COR-L47 (cell line): ENCODE results near the gene ZNF618.

Experiments used
- DNase-seq: peaks from one replicate; lab custom pipeline; 2025; lab: John Stamatoyannopoulos, UW

Gene ZNF618

DNA sequence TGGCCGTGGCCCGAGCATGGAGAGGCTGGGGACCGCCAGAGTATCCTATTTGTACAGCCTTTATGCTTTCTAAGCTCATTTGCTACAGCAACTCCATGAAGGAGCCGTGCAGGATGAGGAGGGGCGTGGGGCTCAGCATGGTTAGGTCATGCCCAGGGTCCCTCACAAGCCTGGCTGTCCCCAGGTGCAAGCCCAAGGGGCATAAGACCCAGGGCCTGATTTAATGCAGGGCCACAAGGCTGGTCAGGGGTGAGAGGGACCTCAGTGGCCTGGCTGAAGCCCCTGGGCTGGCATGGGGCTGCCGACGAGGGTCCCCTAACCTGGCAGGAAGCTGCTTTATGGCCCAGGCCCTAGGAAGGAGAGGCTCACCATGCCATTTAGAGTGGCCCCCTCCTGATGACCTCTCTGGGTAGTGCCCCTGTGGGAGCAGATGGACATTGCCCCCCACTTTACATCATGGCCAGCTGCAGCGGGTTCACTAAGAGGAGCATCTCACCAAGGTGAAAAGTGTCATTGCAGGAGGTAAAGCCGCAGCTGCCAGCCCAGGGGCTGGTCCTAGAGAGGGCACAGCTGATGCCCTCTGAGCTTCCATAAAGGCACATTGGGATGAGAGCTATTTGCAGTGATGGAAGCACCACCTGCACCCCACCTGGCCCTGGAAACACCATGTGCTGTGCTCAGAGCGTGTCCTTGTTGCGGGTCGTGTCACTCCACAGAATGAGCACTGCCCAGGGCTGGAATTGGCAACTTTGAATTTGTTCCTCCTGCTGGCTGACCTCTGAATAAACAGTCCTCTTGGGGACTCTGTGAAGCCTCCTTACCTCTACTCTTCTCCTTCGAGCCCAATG lies 58.9 kb downstream of the ZNF618 start:
- DNase-seq = no peak

- DNase-seq = no peak
These were observed 59.7 kb downstream of the ZNF618 start for GRCh38 chr9:113935677-113936380.

DNA sequence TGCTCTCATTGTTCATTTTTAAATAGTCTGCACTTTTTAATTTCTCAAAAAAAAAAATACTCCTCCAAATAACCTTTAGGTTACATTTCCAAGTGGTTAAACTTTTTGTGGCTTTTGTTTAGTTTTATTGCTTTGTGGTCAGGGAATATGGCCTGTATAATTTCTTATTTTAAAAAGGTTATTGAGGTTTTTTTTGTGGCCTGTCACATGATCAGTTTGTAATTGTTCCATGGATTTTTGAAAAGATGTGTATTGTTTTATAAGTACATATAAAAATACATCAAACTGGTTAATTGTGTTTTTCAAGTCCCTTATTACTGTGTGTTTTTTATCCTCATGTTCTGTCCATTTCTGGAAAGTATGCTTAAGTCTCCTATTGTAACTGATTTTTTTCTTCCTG lies 64.0 kb downstream of the ZNF618 start:
- no peak for DNase-seq

DNA sequence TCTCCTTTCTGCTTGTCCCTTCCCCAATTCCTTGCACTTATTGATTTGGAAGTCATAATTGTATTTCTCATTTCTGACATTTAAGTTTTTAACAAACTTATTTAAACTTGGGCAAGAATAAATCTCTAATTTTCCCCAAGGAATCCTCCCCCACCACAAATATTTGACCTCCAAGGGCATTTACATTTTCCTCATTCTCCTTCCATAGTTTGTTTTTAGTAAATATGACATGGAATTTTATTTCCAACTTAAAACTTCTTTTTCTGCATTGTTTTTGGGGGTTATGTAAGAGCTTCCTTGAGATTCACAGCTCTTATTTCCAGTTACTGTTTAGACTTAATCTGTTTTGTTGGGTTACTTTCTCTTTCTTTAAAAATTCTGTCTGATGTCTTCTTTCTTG lies 64.9 kb downstream of the ZNF618 start:
- no peak for DNase-seq

DNA sequence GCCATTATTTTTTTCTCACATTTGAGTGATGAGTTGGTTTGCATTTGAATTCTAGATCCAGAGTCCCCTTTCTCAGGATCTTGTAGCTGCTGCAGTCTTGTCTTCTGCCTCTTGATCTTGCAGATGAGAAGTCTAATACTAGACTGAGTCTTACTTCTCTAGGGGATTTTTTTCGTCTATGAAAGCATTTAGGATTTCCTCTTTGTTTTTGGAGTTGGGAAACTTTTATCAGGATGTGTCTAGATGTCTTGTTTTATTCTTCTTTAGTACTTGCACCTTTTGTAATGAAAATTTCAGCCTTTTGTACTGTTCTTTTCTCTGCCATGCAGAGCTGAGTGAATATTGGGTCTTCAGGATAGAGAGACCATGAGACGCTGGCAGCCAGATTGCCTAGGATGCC lies 65.4 kb downstream of the ZNF618 start:
- no peak for DNase-seq

- no peak for DNase-seq
These were observed 67.3 kb downstream of the ZNF618 start for GRCh38 chr9:113943112-113944009.

DNA sequence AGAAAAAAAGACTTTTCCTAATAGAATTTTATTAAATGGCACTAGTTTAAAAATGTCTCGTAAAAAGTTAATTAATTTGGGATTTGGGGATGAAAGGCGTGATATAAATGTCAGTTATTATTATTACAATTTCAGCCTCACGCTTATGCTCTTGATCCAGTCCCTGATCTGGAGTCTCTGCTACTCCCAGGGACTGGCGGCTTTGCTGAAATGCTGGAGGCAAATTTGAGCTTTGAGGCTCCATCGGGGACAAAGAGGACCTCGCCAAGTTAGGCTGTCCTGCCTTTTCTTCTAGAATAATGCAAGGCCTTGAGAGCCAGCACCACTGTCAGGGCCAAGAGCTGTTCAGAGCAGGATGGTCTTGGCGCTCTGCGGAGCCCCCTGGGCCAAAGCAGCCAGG lies 69.7 kb downstream of the ZNF618 start:
- no peak for DNase-seq

DNA sequence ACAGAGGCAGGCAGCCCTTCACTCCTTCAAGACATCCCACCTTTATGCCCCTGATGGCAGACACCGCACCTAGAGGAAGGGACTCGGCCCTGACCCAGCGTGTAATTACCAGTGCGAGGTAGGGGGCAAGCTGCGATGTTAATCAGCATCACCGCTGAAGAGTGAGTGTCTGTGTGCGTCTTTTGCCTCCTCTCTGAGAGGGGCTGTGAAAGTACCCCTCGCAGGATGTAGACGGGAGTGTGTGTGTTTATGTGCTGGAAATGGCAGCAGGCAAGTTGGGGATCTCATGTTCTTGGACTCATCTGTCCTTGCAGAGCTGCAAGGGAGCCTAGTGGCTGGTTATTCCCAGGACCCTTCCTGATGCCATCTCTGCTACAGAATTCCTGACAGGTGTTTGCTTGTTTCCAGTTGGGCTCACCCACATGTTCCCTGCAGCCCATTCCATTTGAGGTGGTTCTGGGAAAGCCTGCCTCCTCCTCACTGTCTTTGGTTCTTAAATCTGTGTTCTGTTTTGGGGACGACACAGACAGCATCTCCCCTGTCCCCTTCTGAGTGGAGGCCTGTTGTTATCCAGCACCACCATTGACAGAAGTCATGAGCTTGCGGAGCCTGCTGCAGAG lies 70.5 kb downstream of the ZNF618 start:
- no peak for DNase-seq

- DNase-seq = no peak
These were observed 71.8 kb downstream of the ZNF618 start for GRCh38 chr9:113947941-113948340.

- DNase-seq = no peak
These were observed 72.9 kb downstream of the ZNF618 start for GRCh38 chr9:113948891-113949570.

DNA sequence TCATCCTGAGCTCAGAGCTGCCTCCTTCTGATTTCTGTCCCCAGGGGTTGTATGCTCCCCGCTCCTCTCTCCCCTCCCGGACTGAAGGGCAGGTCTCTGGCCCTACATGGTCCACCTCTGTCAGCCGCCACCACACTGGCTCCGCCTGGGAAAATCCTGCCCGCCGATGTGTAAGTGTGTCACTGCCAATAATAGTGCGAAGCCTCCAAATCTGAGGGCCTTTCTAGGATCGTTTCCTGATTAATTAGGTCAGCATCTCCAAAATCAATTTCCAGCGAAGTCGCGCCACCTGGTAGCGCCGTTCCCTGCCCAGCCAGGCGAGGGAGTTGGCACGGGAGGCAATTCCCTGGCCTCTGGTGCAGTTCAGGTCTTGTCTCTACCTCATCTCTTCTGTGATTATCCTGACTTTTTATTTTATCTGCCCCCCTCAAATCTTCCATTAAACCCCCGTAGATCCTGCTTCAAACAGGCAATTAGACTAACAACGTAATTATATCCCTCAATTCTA lies 73.5 kb downstream of the ZNF618 start:
- no peak for DNase-seq

DNA sequence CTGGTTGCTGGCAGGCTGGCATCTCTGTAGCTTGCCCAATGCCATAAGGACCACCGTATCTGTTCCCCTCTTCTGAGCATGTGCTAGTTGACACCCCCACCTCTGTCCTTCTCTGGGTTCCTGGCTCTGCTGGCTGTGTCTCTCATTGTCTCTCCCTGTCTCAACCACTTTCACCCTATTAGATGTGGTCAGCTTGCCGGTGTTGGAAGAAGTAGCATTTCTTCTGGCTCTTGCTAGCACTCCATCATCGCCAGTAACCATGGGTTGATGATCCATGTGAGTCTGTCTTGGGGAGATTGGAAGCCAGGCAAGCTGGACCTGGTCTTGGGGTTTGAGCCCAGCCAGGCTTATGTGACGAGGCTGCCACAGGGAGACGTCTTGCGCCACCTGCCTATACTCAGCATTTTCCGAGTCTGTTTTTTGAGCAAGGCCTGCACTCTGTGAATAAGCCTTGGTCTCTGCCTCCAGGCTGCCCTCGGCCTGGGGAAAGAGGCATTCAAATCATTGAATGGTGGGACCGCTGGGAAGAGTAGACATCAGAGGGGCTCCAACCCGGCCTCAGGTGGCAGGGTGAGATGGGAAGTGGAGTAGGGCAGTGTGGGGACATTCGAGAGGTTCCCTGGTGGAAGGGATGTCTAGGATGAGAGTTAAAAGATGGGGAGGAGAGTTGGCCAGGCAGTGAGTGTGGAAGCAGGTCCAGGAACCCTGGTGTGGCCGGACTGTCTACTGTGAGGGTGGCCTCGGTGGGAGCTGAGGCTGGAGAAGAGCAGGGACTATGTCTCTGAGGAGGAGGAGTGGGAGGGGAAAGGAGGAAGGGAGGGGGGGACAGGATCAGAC lies 74.3 kb downstream of the ZNF618 start:
- DNase-seq = no peak

- DNase-seq = no peak
These were observed 74.9 kb downstream of the ZNF618 start for GRCh38 chr9:113951032-113951372.

- DNase-seq = no peak
These were observed 76.6 kb downstream of the ZNF618 start for GRCh38 chr9:113952676-113953075.

DNA sequence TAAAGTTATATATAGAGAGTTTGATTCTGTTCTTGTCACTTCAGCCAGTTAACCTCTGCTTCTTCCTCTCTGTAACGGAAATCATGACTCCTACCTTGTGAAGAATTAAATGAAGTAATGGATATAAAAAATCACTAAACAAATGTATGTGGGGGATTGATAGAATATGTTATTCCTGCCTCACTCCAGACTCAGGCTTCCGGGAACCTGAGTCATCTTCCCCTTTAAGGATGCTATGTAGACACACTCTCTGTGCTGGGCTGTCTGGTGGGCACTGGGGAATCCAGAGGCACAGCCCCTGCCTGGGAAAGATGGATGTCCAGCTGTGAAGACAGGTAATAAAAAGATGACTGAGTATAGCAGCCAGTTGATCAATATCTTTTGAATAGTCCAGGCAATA lies 77.4 kb downstream of the ZNF618 start:
- no peak for DNase-seq

- no peak for DNase-seq
These were observed 78.5 kb downstream of the ZNF618 start for GRCh38 chr9:113954591-113954990.

- no peak for DNase-seq
These were observed 79.1 kb downstream of the ZNF618 start for GRCh38 chr9:113955076-113955752.

- DNase-seq = no peak
These were observed 80.8 kb downstream of the ZNF618 start for GRCh38 chr9:113956901-113957300.

GRCh38 chr9:113957351-113957750 lies 81.2 kb downstream of the ZNF618 start:
- DNase-seq = no peak

GRCh38 chr9:113957821-113958341 lies 81.8 kb downstream of the ZNF618 start:
- DNase-seq = no peak
